SKM-1 (cell line): ENCODE measurements around the gene DONSON.
"Not testable (repeated sequence)": the region's sequence is repeated elsewhere in the genome, so short reads cannot be mapped to it uniquely, and the experiment has no call there.

Source experiments
- DNase-seq: peaks from one replicate; lab custom pipeline; 2025; ENCODE audit not compliant: unreplicated experiment; lab: John Stamatoyannopoulos, UW

Gene DONSON

GRCh38 chr21:33588485-33589335 is at the start of gene DONSON:
DONSON (minus strand) TSS chr21:33588684; CDS start chr21:33588641, 43 bp downstream.
- DNase-seq: peak; percentile 76

GRCh38 chr21:33634254-33634653 is 45.8 kb upstream of the DONSON start:
- DNase-seq: no peak

- not testable (repeated sequence) for DNase-seq
Measured at GRCh38 chr21:33626151-33626550, 37.7 kb upstream of the DONSON start.

GRCh38 chr21:33622253-33622652 is 33.8 kb upstream of the DONSON start:
- no peak for DNase-seq

- peak; percentile 38 for DNase-seq
Measured at GRCh38 chr21:33619726-33620125, 31.2 kb upstream of the DONSON start.

- no peak for DNase-seq
Measured at GRCh38 chr21:33618407-33618806, 29.9 kb upstream of the DONSON start.

- not testable (repeated sequence) for DNase-seq
Measured at GRCh38 chr21:33617565-33617964, 29.1 kb upstream of the DONSON start.

- no peak for DNase-seq
Measured at GRCh38 chr21:33611006-33611744, 22.7 kb upstream of the DONSON start.

- no peak for DNase-seq
Measured at GRCh38 chr21:33608559-33608958, 20.1 kb upstream of the DONSON start.

GRCh38 chr21:33598051-33598450 is 9.6 kb upstream of the DONSON start:
- DNase-seq: no peak

GRCh38 chr21:33587792-33588484 is 546 bp downstream of the DONSON start:
- no peak for DNase-seq

- no peak for DNase-seq
Measured at GRCh38 chr21:33586927-33587326, 1.6 kb downstream of the DONSON start.

- DNase-seq: no peak
Measured at GRCh38 chr21:33584455-33584854, 4.0 kb downstream of the DONSON start.

- DNase-seq: no peak
Measured at GRCh38 chr21:33578959-33579542, 9.4 kb downstream of the DONSON start.

- DNase-seq: no peak
Measured at GRCh38 chr21:33578214-33578613, 10.3 kb downstream of the DONSON start.

- DNase-seq: not testable (repeated sequence)
Measured at GRCh38 chr21:33576741-33577141, 11.7 kb downstream of the DONSON start.

GRCh38 chr21:33572350-33572749 is 16.1 kb downstream of the DONSON start:
- DNase-seq: no peak

GRCh38 chr21:33569991-33570390 is 18.5 kb downstream of the DONSON start:
- DNase-seq: no peak

- DNase-seq: no peak
Measured at GRCh38 chr21:33568448-33568847, 20.0 kb downstream of the DONSON start.

GRCh38 chr21:33567914-33568313 is 20.6 kb downstream of the DONSON start:
- DNase-seq: no peak

GRCh38 chr21:33566514-33566913 is 22.0 kb downstream of the DONSON start:
- DNase-seq: no peak
